HG03025 (cell line): Measurements from ENCODE around the gene RETN.

ENCODE experiments used
- ATAC-seq: cut with Tn5 transposase; IDR thresholded peaks from one replicate; pipeline ENCODE4 v1.9.1; 2021; ENCODE audit warnings: mild to moderate bottlenecking, moderate library complexity; ENCODE audit not compliant: unreplicated experiment, low FRiP score

The RETN gene, protein sequence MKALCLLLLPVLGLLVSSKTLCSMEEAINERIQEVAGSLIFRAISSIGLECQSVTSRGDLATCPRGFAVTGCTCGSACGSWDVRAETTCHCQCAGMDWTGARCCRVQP

DNA sequence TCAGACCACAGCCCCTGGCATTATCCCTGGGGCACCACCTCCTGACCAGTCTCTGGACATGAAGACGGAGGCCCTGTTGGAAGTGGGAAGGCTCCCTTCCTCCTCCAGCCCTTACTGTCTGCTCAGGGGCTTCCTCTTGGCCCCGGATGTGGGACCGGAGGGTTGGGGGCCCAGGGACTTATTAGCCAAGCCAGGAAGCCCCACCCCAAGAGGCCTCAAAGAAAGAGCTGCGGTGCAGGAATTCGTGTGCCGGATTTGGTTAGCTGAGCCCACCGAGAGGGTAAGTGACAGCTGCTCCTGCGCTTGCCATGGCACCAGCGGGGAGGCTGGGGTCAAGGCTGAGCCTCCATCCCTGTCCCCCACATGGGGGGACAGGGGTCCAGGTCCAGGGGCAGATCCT is at the start of gene RETN:
RETN (plus strand) TSS at position 208 of the 400 bp plus-strand sequence. CDS start 278 bp downstream, outside the sequence.
- no peak for ATAC-seq

DNA sequence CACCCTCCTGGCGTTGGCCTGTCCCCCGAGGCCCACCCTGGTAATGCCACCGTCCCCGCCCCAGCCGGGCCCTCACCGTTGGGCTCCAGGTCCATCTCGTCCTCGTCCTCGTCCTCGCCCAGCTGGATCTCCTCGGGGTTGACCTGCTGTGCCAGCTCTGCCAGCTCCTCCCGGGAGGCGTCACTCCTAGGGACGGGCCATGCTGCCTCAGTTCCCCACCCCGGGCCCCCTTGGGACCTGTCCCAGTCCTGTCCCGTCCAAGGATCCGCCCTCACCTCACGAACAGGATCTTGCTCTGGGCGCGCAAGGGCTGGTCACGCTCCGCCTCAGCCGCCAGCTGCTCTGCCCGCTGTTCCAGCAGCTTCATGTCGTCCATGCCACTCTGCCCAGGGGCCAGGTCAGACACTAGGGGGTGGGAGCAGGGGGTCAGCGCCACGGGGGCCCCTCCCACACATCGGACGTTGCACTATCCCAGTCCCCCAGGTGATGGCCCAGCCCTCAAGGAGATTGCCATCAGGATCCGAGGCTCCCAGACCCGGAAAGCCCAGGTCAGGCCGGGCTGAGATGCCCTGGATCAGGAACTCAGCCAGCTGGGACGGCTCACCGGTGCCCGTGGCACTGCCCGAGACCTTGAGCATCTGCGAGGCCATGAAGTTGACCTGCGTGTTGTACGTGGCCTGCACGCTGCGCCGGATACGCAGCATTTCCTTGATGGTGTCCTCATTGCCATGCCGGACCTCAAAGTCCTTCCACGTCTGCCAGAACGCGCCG is 49.0 kb upstream of the RETN start:
- no peak for ATAC-seq

DNA sequence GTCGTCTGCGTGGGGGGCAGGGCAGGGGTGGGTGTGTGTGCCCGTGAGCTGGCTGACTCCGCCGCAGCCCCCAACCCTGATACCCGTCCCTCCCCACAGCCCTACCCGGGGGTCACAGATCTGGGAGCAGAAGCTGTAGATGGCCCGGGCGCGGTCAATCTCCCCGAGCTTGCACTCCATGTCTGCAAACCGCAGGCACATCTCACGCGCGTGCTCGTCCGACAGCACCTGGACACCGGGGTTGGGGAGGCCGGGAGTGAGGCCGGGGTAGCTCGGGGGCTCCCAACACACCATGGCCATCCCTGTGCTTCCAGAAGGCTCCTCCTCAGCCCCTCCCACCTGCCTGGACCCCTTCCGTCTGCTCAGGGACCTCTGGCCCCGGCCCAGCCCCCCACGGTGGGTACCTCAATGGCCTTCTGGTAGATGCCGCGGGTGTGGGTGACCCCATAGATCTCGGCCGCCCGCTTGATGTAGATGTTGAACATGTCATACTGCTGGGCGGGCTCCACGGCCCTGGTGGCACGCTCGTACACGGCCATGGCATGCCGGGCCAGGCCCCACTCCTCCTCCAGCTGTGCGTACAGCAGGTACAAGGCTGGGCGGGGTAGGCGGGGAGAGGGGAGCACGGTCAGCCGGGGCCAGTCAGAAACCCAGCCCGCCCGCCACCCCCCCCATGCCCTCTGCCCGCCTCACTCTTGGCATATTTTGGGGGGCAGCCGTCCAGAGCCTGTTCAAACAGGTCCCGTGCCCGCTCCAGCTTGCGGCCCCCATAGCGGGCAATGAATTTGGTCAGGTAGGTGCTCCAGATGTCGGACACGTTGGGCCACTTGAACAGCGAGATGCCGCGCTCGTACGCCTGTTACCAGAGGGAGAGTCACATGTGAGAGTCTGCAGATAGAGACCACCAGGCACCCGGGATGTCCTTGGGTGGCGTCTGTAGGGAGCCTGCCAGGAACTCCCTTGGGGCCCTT is 48.1 kb upstream of the RETN start:
- no peak for ATAC-seq

DNA sequence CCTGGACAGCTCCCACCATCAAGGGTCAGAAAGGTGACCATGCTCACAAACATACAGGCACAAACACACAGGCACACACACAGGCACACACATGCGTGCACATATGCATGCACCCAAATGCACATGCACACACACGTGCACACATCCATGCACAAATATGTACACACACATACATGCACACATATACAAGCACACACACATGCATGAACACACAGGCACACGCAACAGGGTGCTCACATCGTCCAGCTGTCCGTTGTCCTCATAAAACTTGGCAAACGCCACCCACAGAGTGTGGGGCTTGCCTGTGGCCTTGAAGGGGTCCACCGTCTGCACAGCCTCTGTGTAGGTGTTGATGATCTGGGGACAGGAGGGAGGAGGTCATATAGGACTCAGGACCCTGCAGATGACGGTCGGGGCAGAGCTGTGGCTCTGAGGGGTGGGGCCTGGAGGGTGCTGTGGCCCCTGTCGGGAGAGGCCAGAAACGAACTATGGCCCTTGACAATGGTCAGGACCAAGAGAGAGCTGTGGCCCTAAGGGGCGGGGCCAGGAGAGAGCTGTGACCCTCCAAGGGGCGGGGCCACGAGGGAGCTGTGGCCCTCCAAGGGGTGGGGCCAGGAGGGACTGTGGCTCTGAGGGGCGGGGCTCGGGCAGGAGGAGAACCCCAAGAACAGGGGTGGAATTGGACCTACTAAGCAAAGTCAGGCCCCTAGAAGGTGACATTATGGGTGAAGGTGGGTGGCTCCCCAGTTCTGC is 45.7 kb upstream of the RETN start:
- no peak for ATAC-seq

DNA sequence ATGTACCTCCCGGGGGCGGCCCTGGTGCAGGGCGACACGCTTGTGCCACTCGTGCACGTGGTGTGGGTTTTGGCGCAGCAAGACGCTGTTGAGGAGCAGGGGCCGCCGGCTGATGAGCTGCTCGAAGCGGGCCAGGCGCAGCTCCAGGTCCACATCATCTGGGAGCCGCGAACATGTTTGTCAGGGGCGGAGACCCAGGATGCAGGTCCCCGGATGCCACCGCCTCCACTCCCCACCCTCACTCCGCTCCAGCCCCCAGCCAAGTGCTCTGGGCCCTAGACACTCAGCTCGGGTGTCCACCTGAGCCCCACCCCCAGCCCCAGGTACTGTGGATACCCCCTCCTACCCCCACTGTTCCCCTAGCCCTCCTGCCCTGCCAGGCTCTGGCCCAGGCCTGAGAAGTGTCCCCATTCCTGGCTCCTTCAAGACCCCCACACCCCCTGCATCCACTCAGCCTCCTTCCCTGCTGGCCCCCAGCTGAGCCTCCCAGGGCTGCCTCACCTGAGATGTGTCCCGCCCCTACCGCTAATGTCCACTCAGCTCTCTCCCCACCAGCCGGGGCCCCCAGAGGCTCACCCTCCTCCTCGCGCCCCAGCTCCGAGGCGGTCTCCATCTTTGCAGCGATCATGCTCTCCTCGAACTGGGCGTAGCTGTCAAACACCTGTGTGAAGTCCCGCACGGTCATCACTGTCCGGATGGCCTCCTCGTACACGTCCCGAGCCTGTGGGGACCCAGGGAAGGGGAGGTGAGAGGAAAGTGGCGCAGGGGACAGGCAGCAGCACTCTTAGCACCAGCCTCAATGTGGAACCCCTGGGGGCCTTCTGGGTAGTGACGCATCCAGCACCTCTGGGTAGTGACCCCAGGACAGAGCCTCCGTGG is 44.9 kb upstream of the RETN start:
- ATAC-seq, result no peak

DNA sequence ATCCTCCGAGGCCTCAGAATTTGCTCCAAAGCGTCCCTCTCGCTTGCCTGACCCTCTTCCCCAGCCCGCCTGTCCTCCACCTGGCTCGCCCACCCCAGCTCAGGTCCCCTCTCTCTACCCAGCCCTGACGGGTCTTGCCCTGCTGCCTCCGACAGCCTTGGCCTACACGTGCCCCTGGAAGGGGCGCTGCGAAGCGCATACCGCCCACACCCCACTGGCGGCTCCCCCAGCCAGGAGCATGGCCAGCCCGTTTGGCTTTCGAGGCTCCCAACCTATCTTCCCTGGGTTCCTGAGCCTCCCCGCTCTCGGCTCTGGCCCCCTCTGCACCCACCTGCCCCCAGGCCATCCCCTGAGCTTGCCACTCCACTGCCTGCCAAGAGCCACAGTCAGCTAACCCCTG is 44.0 kb upstream of the RETN start:
- ATAC-seq, result no peak

DNA sequence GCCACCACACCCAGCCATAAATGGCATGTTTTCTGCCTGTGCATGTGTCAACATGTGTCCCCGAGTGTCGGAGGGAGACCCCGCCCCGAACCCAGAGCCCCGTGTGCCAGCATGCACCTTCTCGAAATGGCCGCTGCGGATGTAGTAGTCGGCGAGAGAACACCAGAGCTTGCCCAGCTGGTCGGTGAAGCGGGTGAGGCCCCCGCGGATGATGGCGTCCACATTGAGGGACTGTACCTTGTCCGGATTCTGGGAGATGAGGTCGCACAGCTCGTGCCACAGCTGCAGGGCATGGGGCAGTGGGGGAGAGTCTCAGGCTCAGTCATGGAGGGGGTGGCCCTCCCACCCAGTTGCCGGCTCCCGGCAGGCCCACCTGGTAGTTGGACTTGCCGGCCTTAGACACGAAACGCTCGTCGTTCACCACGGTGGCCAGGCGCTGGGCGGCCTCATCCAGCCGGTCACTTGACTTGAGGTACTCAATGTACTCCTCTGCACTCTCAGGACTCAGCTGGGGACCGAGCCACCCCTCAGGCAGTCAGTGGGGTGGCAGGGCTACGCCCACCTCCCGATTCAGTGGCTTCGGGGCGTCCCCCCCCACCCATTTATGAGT is 43.0 kb upstream of the RETN start:
- ATAC-seq, result no peak

DNA sequence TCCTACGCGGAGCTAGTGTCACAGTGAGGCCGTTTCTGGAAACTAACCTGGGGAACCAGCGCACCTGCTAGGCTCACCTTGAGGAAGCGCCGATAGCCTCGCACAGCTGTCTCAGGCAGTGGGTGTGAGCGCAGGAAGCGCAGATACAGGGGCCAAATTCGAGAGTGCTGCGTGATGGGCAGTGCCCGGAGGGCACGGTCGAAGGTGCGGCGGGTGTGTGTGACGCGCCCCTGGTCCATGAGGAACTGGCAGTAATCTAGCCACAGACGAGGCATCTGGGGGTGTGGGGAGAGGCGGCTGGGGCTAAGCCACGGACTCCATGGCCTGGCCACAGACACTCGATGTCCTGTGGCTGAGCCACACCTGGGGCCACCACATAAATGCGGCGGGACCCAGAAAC is 41.7 kb upstream of the RETN start:
- ATAC-seq, result no peak

DNA sequence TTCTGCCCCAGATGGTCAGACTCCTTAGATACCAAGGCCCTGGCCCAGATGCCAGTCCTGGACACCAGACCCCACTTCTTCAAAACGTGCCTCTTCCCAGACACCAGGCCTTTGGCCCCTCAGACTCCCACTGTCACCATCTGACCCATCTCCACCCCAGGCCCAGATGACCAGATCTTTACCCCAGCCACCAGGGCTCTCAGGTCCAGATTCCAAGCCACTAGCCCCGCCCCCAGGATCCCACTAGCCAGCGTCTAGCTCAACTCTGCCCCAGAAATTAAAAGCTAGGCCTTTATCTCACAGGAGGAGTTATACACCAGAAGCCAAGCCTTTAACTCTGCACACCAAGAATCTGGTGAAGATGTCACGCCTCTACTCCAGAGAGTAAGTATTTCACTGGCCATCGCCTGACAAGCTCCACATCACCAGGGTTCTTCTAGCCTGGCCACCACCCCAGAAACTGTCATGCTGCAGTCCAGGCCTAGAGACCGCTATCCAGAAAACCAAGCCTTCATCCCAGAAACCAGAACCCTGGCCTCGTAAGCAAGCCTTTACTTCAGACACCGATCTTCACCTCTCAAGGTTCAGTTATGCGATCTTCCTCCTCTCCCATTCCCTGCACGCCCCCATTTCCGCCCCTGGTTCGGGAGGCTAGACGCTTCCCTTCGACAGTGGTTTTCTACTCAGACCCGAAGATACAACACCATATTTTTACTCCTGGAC is 40.1 kb upstream of the RETN start:
- no peak for ATAC-seq

DNA sequence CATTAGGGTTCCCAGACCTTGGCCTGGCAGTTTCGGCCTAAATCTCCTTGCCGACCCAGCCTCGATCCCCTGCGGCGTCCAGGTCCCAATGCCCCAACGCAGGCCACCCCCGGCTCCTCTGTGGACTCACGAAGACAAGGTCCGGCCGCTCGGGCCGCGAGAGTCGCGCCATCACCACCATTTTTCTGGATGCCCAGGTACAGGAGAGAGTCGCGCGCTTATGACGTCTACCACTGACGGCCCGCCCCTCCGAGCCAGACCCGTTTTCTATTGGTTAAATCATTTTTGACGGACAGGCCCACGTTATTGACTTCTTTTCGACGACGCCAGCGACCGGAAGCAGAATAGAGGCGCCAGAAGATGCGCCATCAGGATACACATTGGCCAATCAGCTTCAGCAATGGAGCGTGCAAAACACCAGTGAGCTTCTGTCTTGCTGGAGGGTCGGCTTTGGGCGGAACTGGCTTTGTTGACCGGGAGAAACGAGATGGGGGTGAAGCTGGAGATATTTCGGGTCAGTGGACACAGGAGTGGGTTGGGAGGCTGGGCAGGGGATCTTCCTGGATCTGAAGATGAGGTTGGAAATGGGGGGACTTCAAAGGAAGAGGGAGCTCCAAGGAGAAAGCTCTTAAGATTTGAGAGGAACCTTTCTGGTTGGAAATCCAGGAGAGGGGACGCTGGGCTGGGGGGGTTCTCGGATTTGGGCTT is 39.3 kb upstream of the RETN start, which contains the start of the genes PET100 and XAB2:
PET100 (plus strand) TSS at position 447 of the 708 bp plus-strand sequence; CDS start at position 488, 41 bp downstream.
XAB2 (minus strand) TSS at position 199 of the 708 bp plus-strand sequence; CDS start at position 181, 18 bp downstream.
- no peak for ATAC-seq

DNA sequence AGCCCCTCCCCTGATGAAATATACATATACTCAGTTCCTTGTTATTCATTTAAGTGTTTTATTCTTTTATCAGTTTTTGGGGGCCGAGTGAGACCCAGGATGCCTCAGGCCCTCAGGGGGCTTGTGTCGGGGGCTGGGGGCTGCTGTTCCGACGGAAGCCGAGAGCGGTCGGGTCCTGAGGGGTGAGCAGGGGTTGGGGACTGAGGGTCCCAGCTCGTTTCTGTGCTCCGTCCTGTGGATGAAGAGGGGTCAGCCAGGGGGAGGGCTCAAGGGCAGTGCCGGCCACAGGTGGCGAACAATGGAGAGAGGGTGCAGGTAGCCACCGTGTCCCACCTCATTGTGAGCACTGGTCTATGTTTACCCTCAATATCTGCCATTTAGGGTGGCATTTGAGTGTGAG is 37.3 kb upstream of the RETN start:
- ATAC-seq, result no peak

DNA sequence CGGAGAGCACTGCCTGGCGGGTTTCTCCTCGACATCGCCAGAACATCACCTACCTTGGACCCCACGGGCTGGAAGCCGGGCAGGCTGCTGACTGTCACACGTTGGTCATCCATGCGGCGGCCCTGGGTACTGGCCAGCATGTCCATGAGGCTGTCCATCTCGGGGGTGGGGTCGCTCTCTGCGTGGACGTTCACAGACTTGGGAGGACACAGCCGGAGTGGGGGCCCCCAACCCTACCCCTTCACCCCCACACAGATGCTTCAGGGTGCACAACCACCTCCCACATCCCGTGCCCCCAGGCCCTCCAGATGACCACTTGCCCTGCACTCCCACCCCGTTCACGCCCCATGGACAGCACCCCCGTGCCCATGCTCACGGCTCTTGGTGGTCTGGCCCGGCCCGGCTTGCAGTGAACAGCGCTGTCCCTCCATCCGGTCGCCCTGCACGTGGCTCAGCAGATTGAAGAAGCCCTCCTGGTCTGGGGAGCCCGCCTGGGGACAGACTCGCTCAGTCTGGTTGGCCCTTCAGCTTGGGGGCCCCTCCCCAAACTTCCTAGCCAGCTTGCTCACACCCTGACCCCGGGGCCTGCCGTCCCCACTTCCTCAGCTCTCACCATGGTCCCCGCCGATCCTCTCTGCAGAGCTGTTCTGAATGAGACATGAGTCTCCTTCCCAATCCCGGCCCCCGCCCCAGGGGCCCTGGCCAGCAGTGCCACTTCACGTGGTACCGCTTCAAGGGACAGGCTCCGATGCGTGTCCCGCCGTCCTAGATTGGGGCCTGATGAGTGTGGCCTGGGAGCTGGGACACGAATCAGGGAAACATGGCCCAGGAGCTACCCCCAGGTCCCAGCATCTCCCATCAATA is 36.3 kb upstream of the RETN start:
- no peak for ATAC-seq

DNA sequence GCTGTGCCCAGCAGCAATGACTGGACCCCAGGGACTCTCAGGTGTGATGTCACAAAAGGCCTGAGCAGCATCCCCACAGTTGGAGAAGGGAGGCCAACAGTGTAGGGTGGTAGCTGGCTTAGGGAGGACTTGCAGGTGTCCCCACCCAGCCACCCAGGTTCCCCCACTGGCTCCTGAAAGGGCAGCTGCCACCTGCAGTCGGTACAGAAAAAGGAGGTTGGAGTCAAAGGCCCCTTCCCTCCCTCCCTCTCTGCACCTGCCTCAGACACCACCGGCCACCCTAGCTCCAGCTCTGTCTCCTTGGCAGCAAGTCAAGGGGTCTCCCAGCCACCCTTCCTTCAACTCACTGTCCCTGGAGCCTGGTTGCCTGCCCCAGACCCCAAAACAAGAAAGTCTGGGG is 35.2 kb upstream of the RETN start, which contains the start of gene PCP2:
PCP2 (minus strand) TSS at position 22 of the 400 bp plus-strand sequence. CDS start 262 bp downstream, outside the sequence.
- no peak for ATAC-seq

DNA sequence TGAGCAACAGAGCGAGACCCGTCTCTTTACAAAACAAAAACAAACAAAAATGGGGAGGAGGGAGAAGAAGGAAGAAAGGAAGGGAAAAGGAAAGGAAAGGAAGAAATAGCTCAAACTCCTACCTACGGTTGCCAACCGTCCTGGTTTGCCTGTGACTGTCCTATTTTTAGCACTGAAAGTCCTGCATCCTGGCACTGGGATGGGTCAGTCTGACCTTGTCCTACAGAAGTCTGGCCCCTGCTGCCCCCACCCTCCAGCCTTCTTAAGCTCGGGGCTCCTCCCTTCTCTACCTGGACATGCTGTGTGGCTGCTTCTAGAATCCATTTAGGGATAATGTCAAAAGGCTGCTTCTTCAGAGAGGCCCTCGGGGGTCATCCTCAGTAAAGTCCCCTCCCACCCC is 33.2 kb upstream of the RETN start:
- ATAC-seq, result no peak

DNA sequence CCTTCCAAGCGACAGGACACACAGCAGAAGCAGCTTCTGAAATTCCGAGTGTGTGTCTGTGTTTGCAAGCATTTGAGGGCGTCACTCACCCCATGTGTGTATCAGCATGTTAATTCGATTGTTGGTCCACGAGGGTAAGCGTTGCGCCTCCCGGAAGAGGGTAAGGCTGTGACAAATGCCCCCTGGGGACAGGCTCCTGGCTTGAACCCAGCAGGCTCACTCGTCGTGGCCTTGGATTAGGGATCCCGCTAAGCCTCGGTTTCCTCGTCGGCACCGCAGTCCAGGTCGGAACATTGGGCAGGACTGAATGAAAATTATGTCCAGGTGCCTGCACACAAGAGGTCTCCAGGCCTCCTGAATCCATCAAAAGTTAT is 32.5 kb upstream of the RETN start:
- no peak for ATAC-seq

DNA sequence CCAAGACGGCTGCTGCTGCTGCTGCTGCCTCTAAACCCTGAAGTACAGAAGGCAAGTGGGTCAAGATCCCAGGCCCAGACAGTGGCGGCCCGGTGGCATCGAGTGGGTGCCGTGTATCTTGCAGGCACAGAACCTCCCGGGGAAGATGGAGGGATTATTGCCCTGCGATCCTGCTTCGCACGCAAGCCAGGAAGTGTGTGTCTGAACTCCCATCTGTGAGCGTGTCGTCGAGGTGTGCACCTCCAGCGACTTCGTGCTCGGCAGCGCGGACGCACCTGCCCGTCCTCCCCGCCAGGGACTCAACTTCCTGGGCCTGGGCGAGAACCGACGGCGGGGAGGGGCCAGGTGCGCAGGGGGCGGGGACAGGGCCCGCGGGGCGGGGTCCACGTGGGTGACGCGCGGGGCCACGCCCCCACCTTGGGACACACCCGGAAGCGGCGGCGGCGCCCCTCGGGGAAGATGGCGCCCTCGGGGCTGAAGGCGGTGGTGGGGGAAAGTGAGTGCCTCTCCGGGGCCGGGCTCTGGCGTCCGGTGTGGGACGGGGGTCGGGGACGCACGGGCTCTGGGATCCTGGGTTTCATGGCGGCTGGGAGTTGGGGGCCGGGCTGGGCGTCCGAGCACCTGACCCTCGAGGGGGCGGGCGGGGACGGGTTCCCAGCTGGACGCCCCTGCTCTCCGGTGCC is 32.0 kb upstream of the RETN start, which contains the start of gene STXBP2:
STXBP2 (plus strand) TSS at position 420 of the 683 bp plus-strand sequence; CDS start at position 460, 40 bp downstream.
- ATAC-seq, result no peak
